Liver (tissue), 9 donors: ENCODE results near the gene DMRTB1. TPM values are rescaled to one million over a fixed set of nuclear protein-coding genes. Genes with fewer than 3 reads are reported as not detected.

Experiments used
- DNase-seq: peaks from one replicate; pipeline ENCODE4 v3.0.0-alpha.2; 2017; ENCODE audit warnings: low spot score
- H3K27ac ChIP-seq, 2 donors: one replicate each; pipeline ENCODE4 v1.7.0; 2013; ENCODE audit warnings: inconsistent platforms in 2 of 2, low read length in 2 of 2, control low read depth in 1 of 2, low read depth in 1 of 2, mild to moderate bottlenecking in 1 of 2
- H3K27me3 ChIP-seq, 4 donors: one replicate each; pipeline versions ENCODE4 v1.6.1 to v1.7.0; 2013; ENCODE audit warnings: low read length in 3 of 4, inconsistent platforms in 1 of 4, mild to moderate bottlenecking in 1 of 4, moderate library complexity in 1 of 4; ENCODE audit not compliant: control insufficient read depth in 4 of 4, insufficient read depth in 4 of 4
- H3K36me3 ChIP-seq, 4 donors: one replicate each; pipeline versions ENCODE4 v1.6.1 to v1.7.0; 2013; ENCODE audit warnings: low read length in 3 of 4, mild to moderate bottlenecking in 3 of 4, low read depth in 1 of 4, moderate library complexity in 1 of 4; ENCODE audit not compliant: control insufficient read depth in 4 of 4, insufficient read depth in 3 of 4
- H3K4me1 ChIP-seq, 4 donors: one replicate each; pipeline versions ENCODE4 v1.6.1 to v1.7.0; 2013; ENCODE audit warnings: low read length in 3 of 4, mild to moderate bottlenecking in 3 of 4, moderate library complexity in 1 of 4; ENCODE audit not compliant: control insufficient read depth in 4 of 4, insufficient read depth in 4 of 4
- H3K4me3 ChIP-seq, 3 donors: one replicate each; pipeline versions ENCODE4 v1.6.1 to v1.7.0; 2013; ENCODE audit warnings: low read length in 3 of 3, control low read depth in 1 of 3, low read depth in 1 of 3, mild to moderate bottlenecking in 1 of 3
- H3K9ac ChIP-seq, 2 donors: one replicate each; pipeline ENCODE4 v1.7.0; 2013; ENCODE audit warnings: low read length in 2 of 2, mild to moderate bottlenecking in 2 of 2, moderate library complexity in 2 of 2, control low read depth in 1 of 2, low read depth in 1 of 2
- H3K9me3 ChIP-seq, 4 donors: one replicate each; pipeline versions ENCODE4 v1.6.1 to v1.7.0; 2013; ENCODE audit warnings: low read length in 3 of 4; ENCODE audit not compliant: control insufficient read depth in 4 of 4
- EGR1 ChIP-seq, 2 donors: IDR thresholded peaks; 2 replicates each; pipeline ENCODE4 v1.6.1; 2016 to 2018; ENCODE audit warnings: antibody characterized with exemption in 2 of 2, low read depth in 2 of 2
- FOXA1 ChIP-seq: IDR thresholded peaks from 2 replicates; pipeline ENCODE4 v1.6.1; 2016; ENCODE audit warnings: antibody characterized with exemption
- FOXA2 ChIP-seq: IDR thresholded peaks from 2 replicates; pipeline ENCODE4 v1.6.1; 2016; ENCODE audit warnings: antibody characterized with exemption
- GABPA ChIP-seq, 2 donors: IDR thresholded peaks in 1 of 2; conservative IDR thresholded peaks in 1 of 2; 2 replicates each; pipeline ENCODE4 v1.6.1; 2016; ENCODE audit warnings: antibody characterized with exemption in 2 of 2, mild to moderate bottlenecking in 1 of 2, moderate library complexity in 1 of 2
- HNF4A ChIP-seq, 2 donors: conservative IDR thresholded peaks; 2 replicates each; pipeline ENCODE4 v1.6.1; 2016; ENCODE audit warnings: antibody characterized with exemption in 2 of 2, mild to moderate bottlenecking in 2 of 2
- HNF4G ChIP-seq: IDR thresholded peaks from 2 replicates; pipeline ENCODE4 v1.6.1; 2016; ENCODE audit warnings: antibody characterized with exemption
- JUND ChIP-seq, 2 donors: IDR thresholded peaks; 2 replicates each; pipeline ENCODE4 v1.6.1; 2016; ENCODE audit warnings: antibody characterized with exemption in 2 of 2
- NR2F2 ChIP-seq: IDR thresholded peaks from 2 replicates; pipeline ENCODE4 v1.6.1; 2016; ENCODE audit warnings: antibody characterized with exemption
- RAD21 ChIP-seq, 2 donors: IDR thresholded peaks; 2 replicates each; pipeline ENCODE4 v1.6.1; 2016; ENCODE audit warnings: antibody characterized with exemption in 2 of 2, mild to moderate bottlenecking in 2 of 2
- RXRA ChIP-seq, 2 donors: IDR thresholded peaks; 2 replicates each; pipeline ENCODE4 v1.6.1; 2017 to 2018; ENCODE audit warnings: antibody characterized with exemption in 2 of 2, mild to moderate bottlenecking in 1 of 2
- SP1 ChIP-seq: IDR thresholded peaks from 2 replicates; pipeline ENCODE4 v1.6.1; 2018; ENCODE audit warnings: antibody characterized with exemption, mild to moderate bottlenecking
- TAF1 ChIP-seq: conservative IDR thresholded peaks from 2 replicates; pipeline ENCODE4 v1.6.1; 2016; ENCODE audit warnings: antibody characterized with exemption, mild to moderate bottlenecking
- YY1 ChIP-seq: IDR thresholded peaks from 2 replicates; pipeline ENCODE4 v1.6.1; 2016; ENCODE audit warnings: antibody characterized with exemption, mild to moderate bottlenecking
- WGBS: extraction: QIAGEN DNeasy Blood & Tissue Kit; methylation state at CpG from one replicate; pipeline ENCODE4 v1.1.7; 2013; 5-methylcytosine and 5-hydroxymethylcytosine counted together
- polyA plus RNA-seq, 2 donors: library from polyadenylated mRNA; stranded (reverse) in 1 of 2; unstranded in 1 of 2; fragments of 200-250 nt in 1 of 2; fragments of >200 nt in 1 of 2; fragmentation: Nextera tagmentation in 1 of 2; extraction: Ambion mirVana in 1 of 2; gene quantifications; one replicate each; pipeline versions ENCODE4 v1.2.1 to v1.2.3, GENCODE V29; 2013 to 2015
- total RNA-seq, 2 donors: library from RNA; depleted of rRNA; stranded (reverse); fragments of >200 nt; gene quantifications; one replicate each; pipeline ENCODE4 v1.2.3, GENCODE V29; 2014
- TF ChIP-seq, protein P1 (sequence below): IDR thresholded peaks from 2 replicates; pipeline ENCODE4 v1.6.1; 2016; ENCODE audit warnings: antibody characterized with exemption
- TF ChIP-seq, protein P2 (sequence below): fragments of 150-350 bp; IDR thresholded peaks from 2 replicates; pipeline ENCODE4 v1.5.1; 2017; ENCODE audit warnings: improper control_type of control experiment, low read depth, low read length; ENCODE audit not compliant: missing input control
- TF ChIP-seq, protein P3 (sequence below): IDR thresholded peaks from 2 replicates; pipeline ENCODE4 v1.6.1; 2016; ENCODE audit warnings: antibody characterized with exemption
- TF ChIP-seq, protein P4 (sequence below): IDR thresholded peaks from 2 replicates; pipeline ENCODE4 v1.6.1; 2016; ENCODE audit warnings: antibody characterized with exemption
- TF ChIP-seq, protein P5 (sequence below): IDR thresholded peaks from 2 replicates; pipeline ENCODE4 v1.6.1; 2016; ENCODE audit warnings: antibody characterized with exemption, mild to moderate bottlenecking
- donor health status: healthy.
- donor health status: healthy.
- donor health status: healthy.
- donor health status: healthy.
- donor health status: healthy.

Gene DMRTB1
- total and polyA plus RNA-seq, 4 donors = not detected

DNA sequence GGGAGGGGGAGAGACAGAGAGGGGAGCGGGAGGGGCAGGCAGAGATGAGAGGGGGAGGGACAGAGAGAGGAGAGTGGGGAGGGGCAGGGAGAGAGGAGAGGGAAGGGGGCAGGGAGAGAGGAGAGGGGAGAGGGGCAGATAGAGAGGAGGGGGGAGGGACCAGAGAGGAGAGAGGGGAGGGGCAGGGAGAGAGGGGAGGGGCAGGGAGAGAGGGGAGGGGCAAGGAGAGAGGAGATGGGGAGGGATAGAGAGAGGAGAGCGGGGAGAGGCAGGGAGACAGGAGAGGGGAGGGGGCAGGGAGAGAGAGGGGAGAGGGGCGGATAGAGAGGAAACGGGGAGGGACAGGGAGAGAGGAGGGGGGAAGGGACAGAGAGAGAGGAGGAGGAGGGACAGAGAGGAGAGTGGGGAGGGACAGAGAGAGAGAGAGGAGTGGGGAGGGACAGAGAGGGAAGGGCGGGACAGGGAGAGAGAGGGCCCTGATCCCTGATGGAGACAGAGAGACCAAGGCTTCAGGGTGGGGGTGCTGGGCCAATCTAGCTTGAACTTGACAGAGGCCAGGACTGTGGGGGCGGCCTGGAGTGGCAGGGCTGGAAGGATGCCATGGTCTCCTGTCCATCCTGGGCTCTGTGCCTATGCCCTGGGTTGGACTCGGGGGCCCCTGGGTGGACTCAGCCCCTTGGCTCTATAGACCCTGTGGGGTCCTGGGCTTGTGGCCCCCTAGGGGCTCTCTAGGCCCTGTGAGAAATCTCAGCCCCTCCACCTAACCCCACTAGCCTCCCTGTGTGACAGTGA, 43.6 kb downstream of the DMRTB1 start:
- H3K27ac ChIP-seq = no peak overlapping the region
- no peaks in the 10 kb centered on the region for H3K4me1 ChIP-seq
- H3K4me3 ChIP-seq = no peak overlapping the region
- TF ChIP-seq JUND (IDR thresholded peaks at IDR 0.05) (no peak), EGR1 (IDR thresholded peaks at IDR 0.05; ENCODE audit: low read depth in 2 of 2) (no peak), RAD21 (IDR thresholded peaks at IDR 0.05) (no peak), SP1 (no peak), YY1 (no peak), GABPA (IDR thresholded peaks at IDR 0.05 in 1 of 2, conservative IDR thresholded peaks at IDR 0.05 in 1 of 2) (no peak), FOXA2 (no peak), NR2F2 (no peak), HNF4G (no peak), TAF1 (no peak), FOXA1 (no peak), HNF4A (conservative IDR thresholded peaks at IDR 0.05) (no peak), RXRA (IDR thresholded peaks at IDR 0.05) (no peak)
- TF ChIP-seq, protein P1, sequence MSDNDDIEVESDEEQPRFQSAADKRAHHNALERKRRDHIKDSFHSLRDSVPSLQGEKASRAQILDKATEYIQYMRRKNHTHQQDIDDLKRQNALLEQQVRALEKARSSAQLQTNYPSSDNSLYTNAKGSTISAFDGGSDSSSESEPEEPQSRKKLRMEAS = no peak
- TF ChIP-seq, protein P2, sequence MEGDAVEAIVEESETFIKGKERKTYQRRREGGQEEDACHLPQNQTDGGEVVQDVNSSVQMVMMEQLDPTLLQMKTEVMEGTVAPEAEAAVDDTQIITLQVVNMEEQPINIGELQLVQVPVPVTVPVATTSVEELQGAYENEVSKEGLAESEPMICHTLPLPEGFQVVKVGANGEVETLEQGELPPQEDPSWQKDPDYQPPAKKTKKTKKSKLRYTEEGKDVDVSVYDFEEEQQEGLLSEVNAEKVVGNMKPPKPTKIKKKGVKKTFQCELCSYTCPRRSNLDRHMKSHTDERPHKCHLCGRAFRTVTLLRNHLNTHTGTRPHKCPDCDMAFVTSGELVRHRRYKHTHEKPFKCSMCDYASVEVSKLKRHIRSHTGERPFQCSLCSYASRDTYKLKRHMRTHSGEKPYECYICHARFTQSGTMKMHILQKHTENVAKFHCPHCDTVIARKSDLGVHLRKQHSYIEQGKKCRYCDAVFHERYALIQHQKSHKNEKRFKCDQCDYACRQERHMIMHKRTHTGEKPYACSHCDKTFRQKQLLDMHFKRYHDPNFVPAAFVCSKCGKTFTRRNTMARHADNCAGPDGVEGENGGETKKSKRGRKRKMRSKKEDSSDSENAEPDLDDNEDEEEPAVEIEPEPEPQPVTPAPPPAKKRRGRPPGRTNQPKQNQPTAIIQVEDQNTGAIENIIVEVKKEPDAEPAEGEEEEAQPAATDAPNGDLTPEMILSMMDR = no peak
- TF ChIP-seq, protein P3, sequence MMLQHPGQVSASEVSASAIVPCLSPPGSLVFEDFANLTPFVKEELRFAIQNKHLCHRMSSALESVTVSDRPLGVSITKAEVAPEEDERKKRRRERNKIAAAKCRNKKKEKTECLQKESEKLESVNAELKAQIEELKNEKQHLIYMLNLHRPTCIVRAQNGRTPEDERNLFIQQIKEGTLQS = no peak
- TF ChIP-seq, protein P4, sequence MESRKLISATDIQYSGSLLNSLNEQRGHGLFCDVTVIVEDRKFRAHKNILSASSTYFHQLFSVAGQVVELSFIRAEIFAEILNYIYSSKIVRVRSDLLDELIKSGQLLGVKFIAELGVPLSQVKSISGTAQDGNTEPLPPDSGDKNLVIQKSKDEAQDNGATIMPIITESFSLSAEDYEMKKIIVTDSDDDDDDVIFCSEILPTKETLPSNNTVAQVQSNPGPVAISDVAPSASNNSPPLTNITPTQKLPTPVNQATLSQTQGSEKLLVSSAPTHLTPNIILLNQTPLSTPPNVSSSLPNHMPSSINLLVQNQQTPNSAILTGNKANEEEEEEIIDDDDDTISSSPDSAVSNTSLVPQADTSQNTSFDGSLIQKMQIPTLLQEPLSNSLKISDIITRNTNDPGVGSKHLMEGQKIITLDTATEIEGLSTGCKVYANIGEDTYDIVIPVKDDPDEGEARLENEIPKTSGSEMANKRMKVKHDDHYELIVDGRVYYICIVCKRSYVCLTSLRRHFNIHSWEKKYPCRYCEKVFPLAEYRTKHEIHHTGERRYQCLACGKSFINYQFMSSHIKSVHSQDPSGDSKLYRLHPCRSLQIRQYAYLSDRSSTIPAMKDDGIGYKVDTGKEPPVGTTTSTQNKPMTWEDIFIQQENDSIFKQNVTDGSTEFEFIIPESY = no peak
- TF ChIP-seq, protein P5, sequence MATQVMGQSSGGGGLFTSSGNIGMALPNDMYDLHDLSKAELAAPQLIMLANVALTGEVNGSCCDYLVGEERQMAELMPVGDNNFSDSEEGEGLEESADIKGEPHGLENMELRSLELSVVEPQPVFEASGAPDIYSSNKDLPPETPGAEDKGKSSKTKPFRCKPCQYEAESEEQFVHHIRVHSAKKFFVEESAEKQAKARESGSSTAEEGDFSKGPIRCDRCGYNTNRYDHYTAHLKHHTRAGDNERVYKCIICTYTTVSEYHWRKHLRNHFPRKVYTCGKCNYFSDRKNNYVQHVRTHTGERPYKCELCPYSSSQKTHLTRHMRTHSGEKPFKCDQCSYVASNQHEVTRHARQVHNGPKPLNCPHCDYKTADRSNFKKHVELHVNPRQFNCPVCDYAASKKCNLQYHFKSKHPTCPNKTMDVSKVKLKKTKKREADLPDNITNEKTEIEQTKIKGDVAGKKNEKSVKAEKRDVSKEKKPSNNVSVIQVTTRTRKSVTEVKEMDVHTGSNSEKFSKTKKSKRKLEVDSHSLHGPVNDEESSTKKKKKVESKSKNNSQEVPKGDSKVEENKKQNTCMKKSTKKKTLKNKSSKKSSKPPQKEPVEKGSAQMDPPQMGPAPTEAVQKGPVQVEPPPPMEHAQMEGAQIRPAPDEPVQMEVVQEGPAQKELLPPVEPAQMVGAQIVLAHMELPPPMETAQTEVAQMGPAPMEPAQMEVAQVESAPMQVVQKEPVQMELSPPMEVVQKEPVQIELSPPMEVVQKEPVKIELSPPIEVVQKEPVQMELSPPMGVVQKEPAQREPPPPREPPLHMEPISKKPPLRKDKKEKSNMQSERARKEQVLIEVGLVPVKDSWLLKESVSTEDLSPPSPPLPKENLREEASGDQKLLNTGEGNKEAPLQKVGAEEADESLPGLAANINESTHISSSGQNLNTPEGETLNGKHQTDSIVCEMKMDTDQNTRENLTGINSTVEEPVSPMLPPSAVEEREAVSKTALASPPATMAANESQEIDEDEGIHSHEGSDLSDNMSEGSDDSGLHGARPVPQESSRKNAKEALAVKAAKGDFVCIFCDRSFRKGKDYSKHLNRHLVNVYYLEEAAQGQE = no peak
- DNase-seq = no peak
- H3K27me3 ChIP-seq = no peaks in the 10 kb centered on the region
- H3K9me3 ChIP-seq = no peaks in the 10 kb centered on the region
- H3K36me3 ChIP-seq = no peaks in the 10 kb centered on the region
- WGBS = 67% methylated on average over 7 of the region's 7 CpGs
- H3K9ac ChIP-seq = no peak overlapping the region
